GM18517 (cell line): ENCODE measurements around the gene CCDC172.
"Not testable (repeated sequence)": the region's sequence is repeated elsewhere in the genome, so short reads cannot be mapped to it uniquely, and the experiment has no call there.

Experiments
- ATAC-seq: cut with Tn5 transposase; IDR thresholded peaks from one replicate; pipeline ENCODE4 v1.9.1; 2021; ENCODE audit warnings: mild to moderate bottlenecking, moderate library complexity; ENCODE audit not compliant: unreplicated experiment

Gene CCDC172

GRCh38 chr10:116331815-116332214, 7.6 kb downstream of the CCDC172 start:
- no peak for ATAC-seq

DNA sequence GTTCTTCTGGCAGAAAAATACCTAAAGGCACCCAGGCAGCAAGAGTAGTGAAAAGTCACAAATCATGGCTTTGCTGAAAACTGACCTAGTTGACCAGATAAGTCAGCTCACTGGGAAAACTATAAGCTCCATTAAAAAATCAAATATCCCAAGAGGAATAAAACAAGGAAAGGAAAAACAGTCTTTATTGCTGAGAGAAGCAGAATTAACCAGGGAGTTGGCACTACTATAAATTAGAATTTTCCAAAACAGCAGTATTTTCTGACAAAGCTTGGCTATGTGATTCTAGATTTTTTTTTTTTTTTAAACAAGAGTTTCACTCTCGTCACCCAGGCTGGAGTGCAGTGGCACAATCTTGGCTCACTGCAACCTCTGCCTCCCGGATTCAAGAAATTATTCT, 12.6 kb downstream of the CCDC172 start:
- ATAC-seq, result no peak

DNA sequence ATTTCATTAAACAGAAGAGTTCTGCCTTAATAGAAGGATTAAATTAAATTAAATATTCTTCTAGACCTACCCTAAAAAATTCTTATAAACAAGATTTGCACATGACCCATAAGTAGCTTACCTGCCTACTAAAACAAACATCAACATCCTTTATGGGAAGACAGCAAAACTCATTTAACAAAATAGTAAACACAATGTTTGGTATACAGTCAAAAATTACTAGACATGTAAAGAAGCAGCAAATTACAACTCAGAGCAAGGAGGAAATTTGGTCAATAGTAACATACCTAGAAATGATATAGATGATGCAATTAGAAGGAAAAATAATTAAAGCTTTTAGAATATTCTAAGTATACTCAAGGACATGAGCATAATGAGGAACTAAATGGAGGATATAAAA, 27.9 kb downstream of the CCDC172 start:
- no peak for ATAC-seq

- no peak for ATAC-seq
Observed at GRCh38 chr10:116353817-116354216, 29.6 kb downstream of the CCDC172 start.

- ATAC-seq, result no peak
Observed at GRCh38 chr10:116355341-116355740, 31.1 kb downstream of the CCDC172 start.

DNA sequence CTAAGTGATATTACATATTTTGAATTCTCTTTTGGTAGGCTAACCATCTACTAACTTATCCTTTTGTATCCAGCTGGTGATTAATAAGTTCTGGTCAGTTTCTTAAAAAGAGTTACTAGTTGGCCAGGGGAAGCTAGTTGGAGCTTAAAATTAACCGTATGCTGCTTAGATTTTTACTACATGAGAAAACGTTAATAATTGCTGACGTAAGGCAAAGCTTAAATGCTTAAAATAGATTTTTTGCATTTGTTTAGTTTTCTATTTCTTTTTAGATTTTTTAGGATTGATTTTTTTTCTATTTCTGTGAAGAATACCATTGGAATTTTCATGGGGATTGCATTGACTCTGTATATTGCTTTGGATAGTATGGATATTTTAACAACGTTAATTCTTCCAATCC, 32.6 kb downstream of the CCDC172 start:
- no peak for ATAC-seq

DNA sequence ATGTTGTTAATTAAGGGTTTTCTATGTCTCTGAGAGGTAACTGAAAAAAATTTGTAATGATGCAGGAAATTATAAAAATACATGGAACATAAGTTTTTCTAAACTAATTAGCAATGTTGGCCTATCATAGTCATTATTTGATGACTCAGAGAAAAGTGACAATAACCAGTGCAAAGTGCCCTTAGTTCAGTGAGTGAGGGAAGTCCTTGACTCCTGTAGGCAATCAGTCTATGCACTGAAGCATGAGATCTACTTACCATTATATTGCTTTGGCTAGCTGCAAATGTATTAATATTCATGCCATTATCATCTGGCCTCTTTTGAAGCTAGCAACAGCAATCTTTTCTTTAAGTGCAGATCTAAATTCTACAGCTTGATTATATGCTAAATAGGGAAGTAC, 40.6 kb downstream of the CCDC172 start:
- no peak for ATAC-seq

GRCh38 chr10:116371737-116372136, 47.5 kb downstream of the CCDC172 start:
- ATAC-seq, result no peak

GRCh38 chr10:116382290-116382689, 58.0 kb downstream of the CCDC172 start:
- no peak for ATAC-seq

DNA sequence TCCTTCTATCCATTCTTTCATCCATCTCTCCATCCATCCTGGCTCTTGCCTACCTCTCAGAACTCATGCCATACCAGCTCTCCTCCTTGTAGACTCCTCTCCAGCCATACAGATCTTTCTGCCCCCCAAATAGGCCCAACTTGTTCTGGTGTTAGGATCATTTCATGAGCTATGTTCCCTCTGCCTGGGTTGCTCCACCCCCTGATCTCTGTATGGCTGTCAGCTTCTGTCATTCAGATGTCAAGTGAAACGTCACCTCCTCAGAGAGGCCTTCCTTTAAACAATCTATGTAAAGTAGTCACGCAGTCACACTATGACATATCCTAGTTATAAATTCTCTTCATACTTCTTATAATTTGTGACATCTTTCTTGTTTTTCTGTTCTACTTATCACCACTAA, 61.1 kb downstream of the CCDC172 start:
- no peak for ATAC-seq

- ATAC-seq, result no peak
Observed at GRCh38 chr10:116385994-116386809, 62.0 kb downstream of the CCDC172 start.

DNA sequence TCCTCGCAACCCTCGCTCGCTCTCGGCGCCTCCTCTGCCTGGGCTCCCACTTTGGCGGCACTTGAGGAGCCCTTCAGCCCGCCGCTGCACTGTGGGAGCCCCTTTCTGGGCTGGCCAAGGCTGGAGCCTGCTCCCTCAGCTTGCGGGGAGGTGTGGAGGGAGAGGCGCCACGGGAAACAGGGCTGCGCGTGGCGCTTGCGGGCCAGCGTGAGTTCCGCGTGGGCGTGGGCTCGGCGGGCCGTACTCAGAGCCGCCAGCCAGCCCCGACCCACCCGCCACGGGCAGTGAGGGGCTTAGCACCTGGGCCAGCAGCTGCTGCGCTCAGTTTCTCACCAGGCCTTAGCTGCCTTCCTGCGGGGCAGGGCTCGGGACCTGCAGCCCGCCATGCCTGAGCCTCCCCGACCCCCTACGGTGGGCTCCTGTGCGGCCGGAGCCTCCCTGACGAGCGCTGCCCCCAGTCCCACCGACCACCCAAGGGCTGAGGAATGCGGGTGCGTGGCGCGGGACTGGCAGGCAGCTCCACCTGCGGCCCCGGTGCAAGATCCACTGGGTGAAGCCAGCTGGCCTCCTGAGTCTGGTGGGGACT, 69.1 kb downstream of the CCDC172 start:
- not testable (repeated sequence) for ATAC-seq

DNA sequence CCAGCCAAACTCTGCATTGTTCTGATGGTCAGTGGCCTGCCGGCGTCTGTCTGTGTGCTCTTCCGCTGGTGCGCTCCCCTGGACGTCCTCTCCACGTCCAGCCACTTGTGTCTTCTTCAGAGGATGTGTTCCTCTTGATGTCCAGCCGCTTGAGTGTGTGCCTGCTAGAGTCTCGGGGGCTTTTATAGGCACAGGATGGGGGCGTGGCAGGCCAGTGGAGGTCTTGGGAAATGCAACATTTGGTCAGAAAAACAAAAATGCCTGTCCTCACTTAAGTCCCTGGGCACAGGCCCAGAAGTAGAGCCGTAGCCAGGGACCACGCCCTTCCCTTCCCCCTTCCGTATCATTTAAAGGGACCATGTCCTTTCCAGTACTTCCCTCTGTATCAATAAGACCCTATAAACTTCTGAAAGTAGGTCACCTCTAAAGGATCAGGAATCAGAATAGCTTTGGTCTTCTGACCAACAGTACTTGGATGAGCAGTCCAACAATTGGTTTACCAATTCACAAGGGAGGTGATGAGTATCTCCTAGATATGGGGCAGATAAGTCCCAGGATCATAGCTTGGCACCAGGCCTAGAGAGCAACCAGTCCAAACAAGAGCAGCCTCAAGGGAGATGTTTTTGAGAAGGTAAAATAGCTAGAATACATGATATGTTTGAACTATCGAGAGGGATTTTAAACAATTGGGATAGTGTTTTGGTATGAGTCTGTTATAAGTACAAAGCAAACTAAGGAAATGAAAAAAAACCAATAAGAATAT, 71.2 kb downstream of the CCDC172 start:
- ATAC-seq, result no peak

DNA sequence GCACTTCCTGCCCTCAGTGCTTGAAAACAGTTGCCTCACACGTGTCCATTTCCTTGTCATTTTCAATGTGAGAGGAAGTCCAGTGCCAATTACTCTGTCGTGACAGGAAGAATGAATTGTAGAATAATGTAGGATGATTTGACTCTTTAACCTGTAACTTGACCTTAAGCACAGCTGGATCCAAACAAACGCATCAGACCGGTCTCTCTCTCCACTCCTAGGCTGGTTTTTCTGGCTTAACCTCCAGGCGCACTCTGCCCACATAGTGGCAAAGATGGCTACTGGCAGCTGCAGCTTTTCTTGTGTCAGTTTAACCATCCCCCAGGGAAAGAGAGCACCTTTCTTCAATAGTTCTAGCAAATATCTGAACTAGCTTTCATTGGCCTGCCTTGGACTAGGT, 74.0 kb downstream of the CCDC172 start:
- ATAC-seq, result no peak

DNA sequence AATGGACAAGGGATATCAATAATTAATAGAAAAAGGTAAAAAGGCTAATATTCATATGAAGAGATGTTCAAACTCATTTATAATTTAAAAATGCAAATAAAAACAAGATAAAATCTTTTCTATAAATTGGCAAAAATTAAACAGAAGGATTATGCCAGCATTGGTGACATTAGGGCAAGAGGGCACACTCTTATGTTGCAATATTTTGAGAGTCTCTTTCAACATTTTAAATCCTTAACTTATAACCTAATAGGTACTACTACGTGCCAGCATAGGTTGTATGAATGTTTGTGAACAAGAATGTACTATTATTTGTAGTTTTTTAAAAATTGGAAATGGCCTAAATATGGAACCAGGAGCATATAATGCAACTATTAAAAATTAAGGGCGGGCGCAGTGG, 78.6 kb downstream of the CCDC172 start:
- ATAC-seq, result no peak

DNA sequence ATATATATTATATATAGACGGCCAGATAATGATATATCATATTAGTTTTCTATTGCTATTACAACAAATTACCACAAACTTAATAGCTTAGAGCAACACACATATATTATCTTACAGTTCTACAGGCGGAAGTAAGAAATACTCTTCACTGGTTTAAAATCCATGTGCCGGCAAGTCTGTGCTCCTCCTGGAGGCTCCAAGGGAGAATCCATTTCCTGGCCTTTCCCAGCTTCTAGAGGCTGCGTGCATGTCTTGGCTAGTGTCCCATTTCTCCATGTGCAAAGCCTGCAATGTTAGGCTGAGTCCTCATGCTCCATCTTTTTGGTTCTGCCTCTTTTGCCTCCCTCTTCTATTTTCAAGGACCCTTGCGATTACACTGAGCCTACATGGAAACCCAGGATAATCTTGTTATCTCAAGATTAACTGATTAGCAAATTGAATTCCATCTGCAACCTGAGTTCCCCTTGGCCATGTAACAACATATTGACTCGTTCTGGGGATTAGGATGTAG, 79.5 kb downstream of the CCDC172 start:
- no peak for ATAC-seq

- ATAC-seq, result peak; percentile 78
Observed at GRCh38 chr10:116408719-116409118, 84.5 kb downstream of the CCDC172 start.

DNA sequence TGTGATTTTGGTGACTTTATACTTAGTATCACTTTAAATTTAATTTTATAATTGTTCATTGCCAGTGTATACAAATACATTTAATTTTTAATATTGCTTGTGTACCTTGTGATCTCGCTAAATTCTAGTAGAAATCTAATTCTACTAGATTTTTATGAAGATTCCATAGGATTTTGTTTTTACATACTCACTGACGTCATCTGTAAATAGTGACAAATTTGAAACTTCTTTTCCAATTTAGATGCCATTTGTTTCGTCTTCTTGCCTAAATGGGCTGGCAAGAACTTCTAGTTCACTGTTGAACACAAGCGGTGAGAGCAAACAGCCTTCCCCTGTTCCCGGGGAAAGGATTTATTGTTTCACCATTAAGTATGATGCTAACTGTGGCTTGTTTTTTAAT, 86.1 kb downstream of the CCDC172 start:
- no peak for ATAC-seq

- no peak for ATAC-seq
Observed at GRCh38 chr10:116417821-116418220, 93.6 kb downstream of the CCDC172 start.

DNA sequence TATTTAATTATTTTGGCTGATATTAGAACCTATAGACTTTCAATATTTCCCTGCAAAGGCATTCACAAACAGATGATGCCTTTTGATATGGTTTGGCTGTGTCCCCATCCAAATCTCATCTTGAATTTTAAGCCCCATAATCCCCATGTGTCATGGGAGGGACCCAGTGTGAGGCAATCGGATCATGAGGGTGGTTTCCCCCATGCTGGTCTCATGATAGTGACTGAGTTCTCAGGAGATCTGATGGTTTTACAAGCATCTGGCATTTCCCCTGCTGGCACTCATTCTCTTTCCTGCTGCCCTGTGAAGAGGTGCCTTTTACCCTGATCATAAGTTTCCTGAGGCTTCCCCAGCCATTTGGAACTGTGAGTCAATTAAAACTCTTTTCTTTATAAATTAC, 94.1 kb downstream of the CCDC172 start:
- no peak for ATAC-seq

GRCh38 chr10:116421815-116422214, 97.6 kb downstream of the CCDC172 start:
- ATAC-seq, result no peak

DNA sequence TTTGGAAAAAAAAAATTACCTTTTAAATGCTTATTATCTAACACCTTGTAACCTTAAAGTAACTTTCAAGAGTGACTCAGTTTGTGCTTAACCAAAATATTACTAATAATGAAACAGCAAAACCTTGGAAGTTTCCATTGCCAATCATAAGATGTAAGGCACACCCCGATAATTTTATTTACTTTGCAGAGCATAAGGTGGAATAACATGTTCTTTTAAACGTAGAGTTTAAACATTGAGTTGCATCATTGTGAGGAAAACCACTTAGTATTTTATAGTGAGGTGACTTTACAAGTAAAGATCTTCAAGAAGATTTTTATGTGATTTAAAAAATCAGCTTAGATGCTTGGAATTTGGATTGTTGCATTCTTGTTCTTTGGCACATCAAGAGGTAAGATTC, 103.4 kb downstream of the CCDC172 start, which contains the start of gene PNLIPRP3:
TSS of gene PNLIPRP3 (plus strand) at position 177 of the 400 bp plus-strand sequence. CDS start at position 343, 166 bp downstream.
- no peak for ATAC-seq
